ENCODE measurements around the gene ST3GAL4.
"Not testable (repeated sequence)": the region's sequence is repeated elsewhere in the genome, so short reads cannot be mapped to it uniquely, and the experiment has no call there.

The ST3GAL4 gene

GRCh38 chr11:126347751-126348668 lies 7.5 kb upstream of the ST3GAL4 start:
- DNase-seq = no peak

- peak in 1 of 2 experiments; percentile 24 for DNase-seq
Observed at GRCh38 chr11:126348806-126349582, 6.5 kb upstream of the ST3GAL4 start.

- DNase-seq = no peak
Observed at GRCh38 chr11:126350836-126351235, 4.7 kb upstream of the ST3GAL4 start.

- no peak for DNase-seq
Observed at GRCh38 chr11:126352163-126352562, 3.3 kb upstream of the ST3GAL4 start.

- no peak for DNase-seq
Observed at GRCh38 chr11:126352934-126353801, 2.3 kb upstream of the ST3GAL4 start.

- no peak for DNase-seq
Observed at GRCh38 chr11:126354631-126355323, 709 bp upstream of the ST3GAL4 start.

GRCh38 chr11:126355926-126356897 lies 726 bp downstream of the ST3GAL4 start:
- peak in 1 of 2 experiments; percentile 62 for DNase-seq

GRCh38 chr11:126357055-126357962 lies 1.8 kb downstream of the ST3GAL4 start:
- no peak for DNase-seq

- DNase-seq = no peak
Observed at GRCh38 chr11:126357969-126358762, 2.7 kb downstream of the ST3GAL4 start.

- DNase-seq = no peak
Observed at GRCh38 chr11:126358763-126359160, 3.3 kb downstream of the ST3GAL4 start.

- DNase-seq = peak; percentile 63 to 75
Observed at GRCh38 chr11:126359431-126360048, 4.1 kb downstream of the ST3GAL4 start.

GRCh38 chr11:126360049-126360446 lies 4.6 kb downstream of the ST3GAL4 start:
- DNase-seq = no peak

- DNase-seq = no peak
Observed at GRCh38 chr11:126361400-126361799, 5.9 kb downstream of the ST3GAL4 start.

GRCh38 chr11:126362879-126363655 lies 7.6 kb downstream of the ST3GAL4 start:
- DNase-seq = no peak

- DNase-seq = no peak
Observed at GRCh38 chr11:126363706-126364248, 8.3 kb downstream of the ST3GAL4 start.

GRCh38 chr11:126364735-126365134 lies 9.2 kb downstream of the ST3GAL4 start:
- not testable (repeated sequence) for DNase-seq

- not testable (repeated sequence) for DNase-seq
Observed at GRCh38 chr11:126365508-126365907, 10.0 kb downstream of the ST3GAL4 start.
